Glutamatergic neuron (in vitro differentiated cells): ENCODE data around the gene AFF3. TPM values are rescaled to one million over a fixed set of nuclear protein-coding genes. Genes with fewer than 3 reads are reported as not detected.

Experiments used
- DNase-seq: peaks from one replicate; pipeline ENCODE4 v3.0.0; 2022
- H3K27ac Mint-ChIP-seq: one replicate; pipeline ENCODE4 v1.8.0; 2020; ENCODE audit warnings: mild to moderate bottlenecking, mixed read lengths, inconsistent platforms; ENCODE audit not compliant: unreplicated experiment
- H3K27me3 Mint-ChIP-seq: one replicate; pipeline ENCODE4 v1.8.0; 2020; ENCODE audit warnings: mild to moderate bottlenecking, moderate library complexity, mixed read lengths, inconsistent platforms; ENCODE audit not compliant: unreplicated experiment
- H3K36me3 Mint-ChIP-seq: one replicate; pipeline ENCODE4 v1.8.0; 2020; ENCODE audit warnings: mild to moderate bottlenecking, mixed read lengths, inconsistent platforms; ENCODE audit not compliant: unreplicated experiment
- H3K4me1 Mint-ChIP-seq: one replicate; pipeline ENCODE4 v1.8.0; 2020; ENCODE audit warnings: mild to moderate bottlenecking, low read depth, mixed read lengths, inconsistent platforms; ENCODE audit not compliant: unreplicated experiment
- H3K4me3 Mint-ChIP-seq: one replicate; pipeline ENCODE4 v1.8.0; 2020; ENCODE audit warnings: mild to moderate bottlenecking, mixed read lengths, inconsistent platforms; ENCODE audit not compliant: unreplicated experiment
- H3K9me3 Mint-ChIP-seq: one replicate; pipeline ENCODE4 v1.8.0; 2020; ENCODE audit warnings: mild to moderate bottlenecking, moderate library complexity, mixed read lengths, inconsistent platforms; ENCODE audit not compliant: unreplicated experiment
- CTCF ChIP-seq: fragments of 200-600 bp; sonication (generic); IDR thresholded peaks from one replicate; pipeline ENCODE4 v1.5.0; 2021; ENCODE audit not compliant: partially characterized antibody, unreplicated experiment
- total RNA-seq: library from RNA; stranded (reverse); fragmentation: NEBNext Ultra II Directional; extraction: Animal tissue kit (Norgen Biotek cat#: 25700); gene quantifications from one replicate; pipeline ENCODE4 v1.2.1, GENCODE V29; 2021; ENCODE audit not compliant: unreplicated experiment

The AFF3 gene
- total RNA-seq, 1 donor from 2014 or later, result 125 TPM

- TF ChIP-seq CTCF, result no peak
- Mint-ChIP-seq H3K36me3 (no peaks in the 10 kb centered on the region), H3K4me1 (no peaks in the 10 kb centered on the region), H3K9me3 (no peaks in the 10 kb centered on the region), H3K27ac (no peak overlapping the region), H3K27me3 (peaks cover 2% of the 10 kb centered on the region), H3K4me3 (no peak overlapping the region)
- no peak for DNase-seq
These were observed 386.3 kb downstream of the AFF3 start for GRCh38 chr2:99756059-99756458.

DNA sequence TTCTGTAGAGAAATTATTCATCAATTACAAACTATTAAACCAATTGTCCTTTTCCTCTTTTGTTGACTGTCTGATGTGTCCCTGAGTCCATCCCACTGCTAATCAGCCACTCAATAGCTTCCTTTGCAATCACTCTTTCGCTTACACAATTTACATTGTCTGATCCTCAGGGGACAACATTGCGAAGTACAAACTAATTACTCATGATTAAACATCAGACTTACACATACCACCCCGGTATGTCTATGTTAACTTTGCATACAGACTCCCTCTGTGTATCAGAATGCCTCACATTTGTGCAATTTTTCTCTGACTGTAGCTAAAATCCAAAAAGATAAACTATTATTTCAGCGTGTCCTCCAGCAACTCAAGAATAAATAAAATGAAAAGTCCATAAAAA, 388.2 kb downstream of the AFF3 start:
- no peak for DNase-seq
- Mint-ChIP-seq H3K9me3 (no peaks in the 10 kb centered on the region), H3K27me3 (peaks cover 2% of the 10 kb centered on the region), H3K4me1 (no peaks in the 10 kb centered on the region), H3K27ac (no peak overlapping the region), H3K4me3 (no peak overlapping the region), H3K36me3 (no peaks in the 10 kb centered on the region)
- no peak for TF ChIP-seq CTCF

GRCh38 chr2:99753505-99753904, 388.9 kb downstream of the AFF3 start:
- DNase-seq, result no peak
- TF ChIP-seq CTCF, result no peak
- Mint-ChIP-seq H3K9me3 (no peaks in the 10 kb centered on the region), H3K4me1 (peaks cover 3% of the 10 kb centered on the region), H3K27ac (no peak overlapping the region), H3K27me3 (peaks cover 4% of the 10 kb centered on the region), H3K4me3 (no peak overlapping the region), H3K36me3 (no peaks in the 10 kb centered on the region)

DNA sequence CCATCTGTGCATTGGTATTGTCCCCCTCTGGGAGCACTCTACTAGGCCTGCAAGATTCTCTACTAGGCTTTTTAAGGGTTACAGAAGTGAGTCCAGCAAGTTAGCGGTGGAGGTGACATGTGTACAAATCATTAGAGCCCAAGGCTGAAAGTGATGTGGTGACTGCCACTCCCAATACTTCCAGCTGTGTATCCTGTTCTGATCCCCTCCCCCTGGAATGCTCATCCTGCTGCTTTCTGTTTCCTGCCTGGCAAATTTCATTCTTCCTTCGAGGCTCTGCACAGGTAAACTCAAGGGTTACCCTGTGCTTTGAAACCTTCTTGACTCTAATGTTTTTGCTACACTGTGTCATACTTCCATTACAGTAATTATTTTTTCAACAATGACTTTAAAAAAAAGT, 394.0 kb downstream of the AFF3 start:
- no peak for DNase-seq
- no peak overlapping the region for H3K4me3 Mint-ChIP-seq
- no peaks in the 10 kb centered on the region for H3K36me3 Mint-ChIP-seq
- H3K27me3 Mint-ChIP-seq, result peaks cover 5% of the 10 kb centered on the region
- H3K9me3 Mint-ChIP-seq, result peaks cover 3% of the 10 kb centered on the region
- TF ChIP-seq CTCF, result no peak
- peak overlapping the region; percentile 50 for H3K27ac Mint-ChIP-seq
- H3K4me1 Mint-ChIP-seq, result peaks cover 13% of the 10 kb centered on the region

DNA sequence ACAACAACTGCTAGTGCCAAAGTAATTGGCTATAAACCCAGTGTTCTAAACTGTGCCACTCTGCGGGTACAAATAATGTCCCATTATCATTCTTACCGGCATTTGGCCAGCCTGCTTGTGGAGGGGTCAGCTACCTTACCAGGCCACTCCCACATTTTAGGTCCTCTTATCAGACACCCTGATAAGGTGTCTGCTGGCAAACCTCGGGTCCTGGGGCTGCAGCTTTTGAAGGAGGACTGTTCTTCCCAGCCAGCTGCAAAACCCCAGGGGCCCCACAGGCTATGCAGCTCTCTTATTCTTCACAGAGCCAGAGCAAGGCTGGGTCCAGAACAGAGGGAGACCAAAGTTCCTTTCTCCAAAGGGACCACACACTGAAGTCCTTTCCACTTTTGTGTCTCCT, 394.5 kb downstream of the AFF3 start:
- no peak for DNase-seq
- TF ChIP-seq CTCF, result no peak
- Mint-ChIP-seq H3K4me3 (no peak overlapping the region), H3K4me1 (peaks cover 16% of the 10 kb centered on the region), H3K9me3 (peaks cover 3% of the 10 kb centered on the region), H3K27me3 (peaks cover 6% of the 10 kb centered on the region), H3K27ac (no peak overlapping the region), H3K36me3 (peaks cover 2% of the 10 kb centered on the region)
